ENCODE data around the gene STRIP2.

DNA sequence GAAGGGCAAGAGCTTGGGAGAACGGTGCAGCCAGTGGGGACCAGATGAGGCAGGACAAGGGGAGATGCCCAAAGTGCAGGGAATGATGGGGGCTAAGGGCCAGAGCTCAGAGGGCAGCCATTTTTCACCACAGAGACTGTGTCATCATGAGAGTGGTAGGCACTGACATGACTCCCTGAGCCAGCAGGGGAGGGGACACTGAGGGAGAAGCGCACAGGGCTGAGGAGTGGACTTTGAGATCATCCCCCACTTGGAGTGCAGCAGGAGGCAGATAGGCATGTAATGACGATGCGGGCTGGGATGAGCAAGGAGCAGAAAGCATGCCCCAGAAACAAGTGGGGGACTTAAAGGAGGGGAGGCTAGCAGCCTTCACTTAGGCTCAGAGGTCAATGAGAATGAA is 62.9 kb downstream of the STRIP2 start:
- TF ChIP-seq NFE2L1 (CRISPR knock-in tag; IDR thresholded peaks at IDR 0.05; ENCODE audit: borderline replicate concordance): no peak
- no peak for TF ChIP-seq KLF9 (CRISPR knock-in tag; IDR thresholded peaks at IDR 0.05; ENCODE audit: low read depth)
